Measurements from ENCODE around the gene GALNT2.

Gene GALNT2

DNA sequence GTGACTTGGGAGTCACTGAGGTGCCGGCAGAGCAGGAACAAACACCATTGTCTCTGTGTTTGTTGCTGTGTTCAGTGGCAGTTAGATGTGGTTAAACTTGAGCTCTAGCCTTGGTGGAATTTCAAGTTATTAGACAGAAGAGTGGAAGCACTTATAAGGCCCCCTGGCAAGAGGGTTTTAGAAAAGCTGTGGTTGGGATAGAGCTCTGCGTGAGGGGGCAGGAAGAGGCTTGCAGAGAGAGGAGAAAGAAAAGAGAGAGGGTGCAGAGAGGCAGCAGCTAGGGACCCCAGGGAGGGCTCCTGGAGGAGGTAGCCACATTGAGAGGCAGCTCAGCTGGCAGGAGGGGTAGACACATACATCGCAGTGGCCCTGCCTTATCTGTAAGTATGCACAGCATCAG lies 128.2 kb downstream of the GALNT2 start:
- DNase-seq = no peak

DNA sequence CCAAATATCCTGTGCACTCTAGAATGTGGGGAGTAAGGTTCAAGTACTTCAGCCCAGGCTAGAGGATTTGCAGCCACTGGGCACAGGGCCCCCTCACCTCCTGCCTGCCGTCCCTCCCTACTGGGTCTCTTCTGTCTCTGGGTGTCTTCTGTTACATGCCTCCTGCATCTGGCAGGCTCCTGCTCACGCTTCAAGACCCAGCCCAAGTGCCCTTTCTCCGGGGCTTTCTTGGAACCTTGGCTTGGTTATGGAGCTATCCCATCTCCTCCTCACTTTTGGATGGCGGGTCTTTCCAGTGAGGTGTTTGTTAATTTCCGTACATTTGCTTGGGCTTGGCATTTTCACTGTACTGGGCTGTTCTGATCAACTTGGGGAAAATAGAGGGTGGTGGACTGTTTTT lies 129.0 kb downstream of the GALNT2 start:
- no peak for DNase-seq

GRCh38 chr1:230197644-230198567 lies 130.9 kb downstream of the GALNT2 start:
- no peak for DNase-seq

DNA sequence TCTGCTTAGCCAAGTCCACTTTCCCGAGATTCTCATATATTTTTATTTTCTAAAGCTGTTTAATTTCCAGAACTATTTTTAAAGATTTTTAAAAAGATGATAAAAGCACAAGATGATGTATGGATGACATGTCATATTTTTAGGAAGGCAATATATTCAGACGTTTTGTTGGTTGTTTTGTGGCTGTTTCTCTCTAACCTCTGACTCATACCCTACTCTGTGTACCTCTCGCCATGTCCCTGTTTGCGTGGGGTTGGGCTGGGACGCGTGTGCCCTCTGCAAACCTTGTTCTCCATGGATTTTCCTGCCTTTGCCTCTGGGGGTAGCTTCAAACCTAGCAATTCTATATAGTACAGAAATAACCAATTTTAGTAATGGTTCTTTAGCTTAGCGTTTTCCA lies 132.0 kb downstream of the GALNT2 start:
- DNase-seq = no peak

- DNase-seq = no peak
These were observed 132.5 kb downstream of the GALNT2 start for GRCh38 chr1:230199554-230199953.

DNA sequence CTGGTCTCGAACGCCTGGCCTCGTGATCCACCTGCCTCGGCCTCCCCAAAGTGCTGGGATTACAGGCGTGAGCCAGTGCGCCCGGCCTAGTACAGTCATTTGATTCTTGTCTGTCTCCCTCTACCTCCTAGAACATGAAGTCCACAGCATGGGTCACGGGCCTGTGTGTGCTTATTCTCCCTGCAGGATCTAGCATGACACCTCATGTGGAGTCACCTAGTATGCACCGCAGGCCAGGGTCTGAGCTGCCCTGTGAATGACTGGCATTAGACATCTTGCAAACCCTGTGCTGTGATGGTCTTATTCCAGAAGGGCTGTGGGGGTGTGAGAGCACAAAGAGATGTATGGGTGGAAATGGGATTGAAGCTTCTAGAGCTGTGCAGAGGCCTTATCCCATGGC lies 133.2 kb downstream of the GALNT2 start:
- no peak for DNase-seq

DNA sequence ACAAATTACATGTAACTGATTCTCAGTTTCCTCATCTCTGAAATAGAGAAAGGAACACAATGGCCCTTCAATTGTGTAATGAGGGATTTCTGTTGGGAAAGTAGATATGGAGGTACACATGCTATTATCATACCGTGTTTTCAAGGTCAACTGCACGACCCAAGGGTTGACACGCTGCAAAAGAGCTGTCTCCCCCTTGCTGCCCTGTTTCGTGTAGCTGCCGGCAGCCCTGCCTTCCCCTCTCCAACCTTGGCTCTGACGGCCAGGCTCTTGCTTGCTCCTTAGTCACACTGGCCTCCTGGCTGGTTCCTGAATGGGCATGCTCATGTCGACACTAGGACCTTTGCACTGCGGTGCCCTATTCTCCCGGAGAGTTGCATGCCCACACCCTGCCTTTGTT lies 134.4 kb downstream of the GALNT2 start:
- DNase-seq = no peak

GRCh38 chr1:230204842-230205241 lies 137.8 kb downstream of the GALNT2 start:
- DNase-seq = no peak

DNA sequence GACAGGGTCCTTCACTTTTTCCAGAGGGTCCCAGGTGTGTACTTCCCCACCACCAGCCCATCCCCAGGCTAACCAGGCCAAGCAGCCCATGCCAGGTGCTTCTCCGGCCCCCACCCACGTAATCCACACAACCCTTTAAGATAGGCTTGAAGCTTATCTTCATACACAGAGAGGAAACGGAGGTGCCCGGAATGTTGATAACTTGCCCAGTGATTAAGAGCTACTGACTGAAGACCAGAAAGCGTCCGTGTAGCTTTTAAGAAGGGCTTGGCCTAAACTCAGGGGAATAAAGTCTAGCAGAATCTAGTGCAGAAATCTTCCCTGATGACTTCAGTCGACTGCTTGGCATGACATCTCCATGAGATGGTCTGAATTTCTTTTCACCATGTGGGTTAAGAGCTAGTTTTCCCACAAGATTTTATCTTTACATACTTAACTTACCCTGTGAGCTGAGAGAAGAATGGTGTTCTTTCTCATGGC lies 138.7 kb downstream of the GALNT2 start:
- no peak for DNase-seq

DNA sequence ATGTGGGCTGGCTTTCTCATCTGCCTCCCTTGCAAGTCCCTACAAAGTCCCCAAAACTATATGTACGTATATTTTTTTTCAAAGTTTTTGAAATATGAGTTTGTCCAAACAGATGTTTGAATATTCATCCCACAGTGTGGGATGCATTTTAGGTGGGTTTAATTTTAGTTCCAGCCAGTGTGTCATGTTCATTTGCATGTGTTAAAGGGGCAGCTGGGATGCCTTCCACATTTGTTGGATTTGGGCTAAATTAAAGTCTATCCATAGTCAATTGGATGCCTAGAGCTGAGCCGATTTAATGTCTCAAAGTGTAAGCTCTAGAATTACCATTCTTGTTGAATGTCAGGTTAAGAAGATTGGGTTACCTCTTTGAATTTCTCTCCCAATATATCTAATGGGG lies 139.2 kb downstream of the GALNT2 start:
- no peak for DNase-seq

DNA sequence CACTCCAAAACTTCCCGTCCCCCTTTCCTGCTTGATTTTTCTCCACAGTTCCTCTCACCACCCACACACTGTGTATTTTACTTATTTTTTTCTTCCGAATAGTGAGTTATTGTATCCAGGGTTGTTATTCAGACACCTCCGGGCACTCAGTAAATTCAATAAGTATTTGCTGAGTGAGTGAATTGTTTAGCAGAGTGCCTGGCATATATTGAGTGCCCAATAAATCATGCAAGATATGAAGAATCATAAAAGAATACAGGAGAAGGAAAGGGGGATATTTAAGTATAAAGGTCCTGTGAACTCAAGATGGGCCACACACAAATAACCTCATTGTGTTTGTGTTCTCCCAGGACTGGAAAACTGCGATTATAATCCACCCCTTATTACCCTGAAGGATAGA lies 139.9 kb downstream of the GALNT2 start:
- DNase-seq = no peak

DNA sequence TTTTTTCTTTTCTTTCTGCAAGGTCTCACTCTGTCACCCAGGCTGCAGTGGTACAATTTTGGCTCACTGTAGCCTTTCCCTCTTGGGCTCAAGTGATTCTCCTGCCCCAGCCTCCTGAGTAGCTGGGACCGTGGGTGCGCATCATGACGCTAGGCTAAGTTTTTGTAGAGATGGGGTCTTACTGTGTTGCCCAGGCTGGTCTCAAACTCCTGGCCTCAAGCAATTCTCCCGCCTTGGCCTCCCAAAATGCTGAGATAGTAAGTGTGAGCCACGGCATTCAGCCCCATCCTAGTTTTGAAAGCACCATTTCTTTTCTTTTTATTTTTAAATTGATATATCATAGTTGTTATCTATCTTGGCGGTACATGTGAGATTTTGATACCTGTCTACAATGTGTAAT lies 140.6 kb downstream of the GALNT2 start:
- DNase-seq = no peak

GRCh38 chr1:230208619-230209261 lies 141.7 kb downstream of the GALNT2 start:
- peak; percentile 50 for DNase-seq

DNA sequence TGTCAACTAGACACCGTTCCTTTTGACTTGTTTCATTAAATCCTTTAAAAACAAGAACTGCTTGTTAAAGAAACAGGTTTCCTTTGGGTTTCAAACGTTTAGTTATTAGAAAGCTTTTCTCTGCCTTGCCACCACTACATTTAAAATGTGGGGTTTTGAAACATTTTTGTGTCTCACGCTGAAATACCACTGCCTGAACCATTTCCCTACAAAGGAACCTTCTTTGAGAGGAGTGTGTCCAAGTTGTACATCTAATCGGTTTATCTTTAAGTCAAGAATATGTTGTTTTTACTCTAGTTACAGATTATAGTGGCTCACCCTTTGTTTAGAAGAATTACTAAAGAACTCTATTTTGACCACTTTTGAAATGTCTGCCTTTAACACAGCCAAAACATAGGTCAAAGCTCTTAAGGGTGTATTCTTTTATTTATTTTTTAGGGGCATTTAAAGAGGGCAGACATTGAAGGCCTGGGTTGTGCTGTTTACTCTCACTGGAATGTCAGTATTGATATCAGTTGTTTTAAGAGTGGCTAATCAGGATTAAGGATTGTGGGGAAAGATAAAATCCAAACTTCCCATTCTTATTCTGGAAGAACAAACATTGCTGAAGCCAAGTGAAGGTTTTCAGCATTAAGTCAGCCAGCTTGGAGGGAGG lies 143.4 kb downstream of the GALNT2 start:
- DNase-seq = no peak

GRCh38 chr1:230210981-230211336 lies 143.9 kb downstream of the GALNT2 start:
- no peak for DNase-seq

DNA sequence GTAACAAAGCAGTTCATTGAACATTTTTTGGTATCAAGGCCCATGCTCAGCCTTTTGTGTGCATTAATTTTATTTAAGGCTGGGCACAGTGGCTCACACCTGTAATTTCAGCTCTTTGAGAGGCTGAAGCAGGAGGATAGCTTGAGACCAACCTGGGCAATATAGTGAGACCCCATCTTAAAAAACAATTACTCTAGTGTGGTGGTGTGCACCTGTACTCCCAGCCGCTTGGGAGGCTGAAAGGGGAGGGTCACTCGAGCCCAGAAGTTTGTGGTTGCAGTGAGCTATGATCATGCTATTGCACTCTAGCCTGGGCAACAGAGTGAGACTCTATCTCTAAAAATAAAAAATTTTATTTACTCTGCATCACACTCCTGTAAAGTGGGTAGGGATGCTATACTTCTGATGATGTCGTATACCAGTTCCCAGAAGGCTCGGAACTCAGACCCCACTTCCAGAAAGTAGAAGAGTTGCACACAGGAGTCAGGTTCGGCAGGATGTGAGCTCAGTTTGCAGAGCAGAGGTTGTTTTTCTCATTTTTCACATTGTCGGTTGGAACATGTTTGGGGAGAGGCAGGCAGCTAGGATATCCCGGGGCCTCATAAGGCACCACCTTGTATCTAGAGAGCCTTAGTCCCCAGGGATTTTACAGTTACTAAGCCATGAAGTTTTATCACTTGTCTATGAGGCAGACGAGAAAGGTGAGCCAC lies 144.6 kb downstream of the GALNT2 start:
- no peak for DNase-seq

DNA sequence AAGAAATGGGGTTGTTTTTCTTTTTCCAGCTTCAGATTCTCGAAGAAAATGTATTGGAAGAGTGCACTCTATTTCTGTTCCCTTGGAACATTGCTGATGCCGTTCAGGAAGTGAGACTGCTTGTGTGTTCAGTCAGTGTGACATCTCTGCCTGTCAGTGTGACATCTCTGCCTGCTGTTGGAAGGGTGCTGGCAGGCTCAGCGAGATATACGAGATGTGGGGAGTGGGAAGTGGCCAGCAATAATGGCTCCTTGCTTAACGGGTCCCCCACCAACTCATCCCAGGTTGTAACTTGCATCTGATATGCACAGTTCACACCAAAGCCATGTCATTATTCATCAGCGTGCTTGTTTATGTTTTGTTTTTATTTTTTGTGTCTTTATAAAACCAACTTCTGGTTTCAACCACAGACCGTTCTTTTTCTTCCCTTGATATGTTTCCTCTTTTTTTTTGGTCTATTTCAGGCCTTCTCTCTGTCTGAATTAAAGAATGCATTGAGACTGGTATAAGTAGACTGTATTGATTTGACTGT lies 145.4 kb downstream of the GALNT2 start:
- DNase-seq = no peak

GRCh38 chr1:230215031-230215430 lies 148.0 kb downstream of the GALNT2 start:
- DNase-seq = no peak

GRCh38 chr1:230215529-230215928 lies 148.5 kb downstream of the GALNT2 start:
- DNase-seq = no peak

- no peak for DNase-seq
These were observed 149.9 kb downstream of the GALNT2 start for GRCh38 chr1:230216896-230217295.

- no peak for DNase-seq
These were observed 151.6 kb downstream of the GALNT2 start for GRCh38 chr1:230218667-230219066.

- DNase-seq = no peak
These were observed 152.4 kb downstream of the GALNT2 start for GRCh38 chr1:230219174-230220067.
